ENCODE results near the gene PSMA6. TPM values are rescaled to one million over a fixed set of nuclear protein-coding genes. Genes with fewer than 3 reads are reported as not detected.

The PSMA6 gene
- polyA plus RNA-seq, 1 experiment = 300 TPM

- ChIA-PET POLR2A (interaction anchor here (1.0 kb wide), 1 partner anchor 36 kb away, joined by 3 read pairs; no protein-coding TSS in a partner anchor), CTCF (no interaction called here)
- TF ChIP-seq, protein P1, sequence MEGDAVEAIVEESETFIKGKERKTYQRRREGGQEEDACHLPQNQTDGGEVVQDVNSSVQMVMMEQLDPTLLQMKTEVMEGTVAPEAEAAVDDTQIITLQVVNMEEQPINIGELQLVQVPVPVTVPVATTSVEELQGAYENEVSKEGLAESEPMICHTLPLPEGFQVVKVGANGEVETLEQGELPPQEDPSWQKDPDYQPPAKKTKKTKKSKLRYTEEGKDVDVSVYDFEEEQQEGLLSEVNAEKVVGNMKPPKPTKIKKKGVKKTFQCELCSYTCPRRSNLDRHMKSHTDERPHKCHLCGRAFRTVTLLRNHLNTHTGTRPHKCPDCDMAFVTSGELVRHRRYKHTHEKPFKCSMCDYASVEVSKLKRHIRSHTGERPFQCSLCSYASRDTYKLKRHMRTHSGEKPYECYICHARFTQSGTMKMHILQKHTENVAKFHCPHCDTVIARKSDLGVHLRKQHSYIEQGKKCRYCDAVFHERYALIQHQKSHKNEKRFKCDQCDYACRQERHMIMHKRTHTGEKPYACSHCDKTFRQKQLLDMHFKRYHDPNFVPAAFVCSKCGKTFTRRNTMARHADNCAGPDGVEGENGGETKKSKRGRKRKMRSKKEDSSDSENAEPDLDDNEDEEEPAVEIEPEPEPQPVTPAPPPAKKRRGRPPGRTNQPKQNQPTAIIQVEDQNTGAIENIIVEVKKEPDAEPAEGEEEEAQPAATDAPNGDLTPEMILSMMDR (IDR thresholded peaks at IDR 0.05; ENCODE audit: low read depth, low read length) = no peak
- H3K27me3 ChIP-seq (ENCODE audit: control insufficient read depth, insufficient read depth, low read length) = no peaks in the 10 kb centered on the region
- no peak overlapping the region for H3K27ac ChIP-seq (ENCODE audit: low read depth, low read length)
- no peak for DNase-seq (ENCODE audit: low read depth, low spot score)
- no peaks in the 10 kb centered on the region for H3K9me3 ChIP-seq (ENCODE audit: control insufficient read depth, insufficient read depth, low read length)
- H3K4me3 ChIP-seq (ENCODE audit: low read depth, low read length) = no peak overlapping the region
Measured at GRCh38 chr14:35338731-35339405, 46.7 kb downstream of the PSMA6 start.

- no peaks in the 10 kb centered on the region for H3K27me3 ChIP-seq (ENCODE audit: control insufficient read depth, insufficient read depth, low read length)
- no peak for DNase-seq (ENCODE audit: low read depth, low spot score)
- CTCF ChIA-PET = no interaction called here
- TF ChIP-seq, protein P1 (IDR thresholded peaks at IDR 0.05; ENCODE audit: low read depth, low read length) = no peak
- H3K4me3 ChIP-seq (ENCODE audit: low read depth, low read length) = no peak overlapping the region
- POLR2A ChIA-PET = interaction anchor here (0.5 kb wide), 1 partner anchor 64 kb away, joined by 4 read pairs; no protein-coding TSS in a partner anchor
- no peaks in the 10 kb centered on the region for H3K9me3 ChIP-seq (ENCODE audit: control insufficient read depth, insufficient read depth, low read length)
- no peak overlapping the region for H3K27ac ChIP-seq (ENCODE audit: low read depth, low read length)
Measured at GRCh38 chr14:35339761-35340406, 47.7 kb downstream of the PSMA6 start.

GRCh38 chr14:35340616-35341453, 48.7 kb downstream of the PSMA6 start:
- DNase-seq (ENCODE audit: low read depth, low spot score) = no peak
- no peaks in the 10 kb centered on the region for H3K27me3 ChIP-seq (ENCODE audit: control insufficient read depth, insufficient read depth, low read length)
- H3K9me3 ChIP-seq (ENCODE audit: control insufficient read depth, insufficient read depth, low read length) = no peaks in the 10 kb centered on the region
- POLR2A ChIA-PET = interaction anchor here (1.0 to 1.5 kb wide), 6 partner anchors 11 to 64 kb away, joined by 3 to 9 read pairs (median 5); partner anchors contain the start of genes NFKBIA and PSMA6
- no peak overlapping the region for H3K4me3 ChIP-seq (ENCODE audit: low read depth, low read length)
- CTCF ChIA-PET = interaction anchor here (0.9 kb wide), 1 partner anchor 74 kb away, joined by 3 read pairs; no protein-coding TSS in a partner anchor
- no peak overlapping the region for H3K27ac ChIP-seq (ENCODE audit: low read depth, low read length)
- TF ChIP-seq, protein P1 (IDR thresholded peaks at IDR 0.05; ENCODE audit: low read depth, low read length) = no peak

DNA sequence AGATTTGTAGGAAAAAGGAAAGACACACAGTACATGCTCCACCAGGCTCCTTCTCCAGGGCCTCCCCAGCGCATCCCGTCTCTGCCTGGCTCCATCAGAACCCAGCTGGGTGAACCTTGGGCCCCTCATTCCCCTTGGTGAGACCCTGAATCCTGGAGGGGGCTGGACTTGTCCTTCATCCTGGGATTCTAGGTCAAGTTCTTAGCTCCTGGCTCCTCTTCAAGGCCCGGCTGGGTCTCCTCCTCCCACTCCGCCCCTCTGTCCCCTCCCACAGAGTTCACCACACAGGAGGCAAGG, 49.2 kb downstream of the PSMA6 start:
- CTCF ChIA-PET = interaction anchor here (0.9 to 1.3 kb wide), 3 partner anchors 73 to 187 kb away, joined by 3 to 4 read pairs (median 3); no protein-coding TSS in a partner anchor
- no peak overlapping the region for H3K4me3 ChIP-seq (ENCODE audit: low read depth, low read length)
- POLR2A ChIA-PET = interaction anchor here (0.8 to 1.5 kb wide), 7 partner anchors 11 to 63 kb away, joined by 3 to 9 read pairs (median 4); partner anchors contain the start of genes NFKBIA and PSMA6
- no peaks in the 10 kb centered on the region for H3K9me3 ChIP-seq (ENCODE audit: control insufficient read depth, insufficient read depth, low read length)
- no peak for DNase-seq (ENCODE audit: low read depth, low spot score)
- TF ChIP-seq, protein P1 (IDR thresholded peaks at IDR 0.05; ENCODE audit: low read depth, low read length) = no peak
- no peaks in the 10 kb centered on the region for H3K27me3 ChIP-seq (ENCODE audit: control insufficient read depth, insufficient read depth, low read length)
- H3K27ac ChIP-seq (ENCODE audit: low read depth, low read length) = no peak overlapping the region

Measured in AG04450 (cell line).